ENCODE data around the gene TBC1D2. TPM values are rescaled to one million over a fixed set of nuclear protein-coding genes. Genes with fewer than 3 reads are reported as not detected.

TBC1D2 gene
- total and polyA plus RNA-seq, 2 of the 13 experiments (the other 11 are each of a cell fraction or from before 2014, with no cell fraction given): 2.0 to 2.8 TPM

GRCh38 chr9:98222885-98223691 lies 32.4 kb downstream of the TBC1D2 start (continued):
- no peak for TF ChIP-seq ZNF800 (CRISPR knock-in tag; IDR thresholded peaks at IDR 0.05)
- no peak for TF ChIP-seq ZNF142 (CRISPR knock-in tag; IDR thresholded peaks at IDR 0.05)
- TF ChIP-seq GLMP (CRISPR knock-in tag; IDR thresholded peaks at IDR 0.05; ENCODE audit: borderline replicate concordance): no peak
- no peak for TF ChIP-seq KAT7 (CRISPR knock-in tag; IDR thresholded peaks at IDR 0.05; ENCODE audit: borderline replicate concordance)
- no peak for TF ChIP-seq TCF12 (IDR thresholded peaks at IDR 0.05)
- no peak for TF ChIP-seq TCF12 (CRISPR knock-in tag; IDR thresholded peaks at IDR 0.05)
- TF ChIP-seq SRSF4 (IDR thresholded peaks at IDR 0.05; ENCODE audit: low read depth, low read length, poor library complexity, severe bottlenecking): no peak
- TF ChIP-seq MEF2D (CRISPR knock-in tag; IDR thresholded peaks at IDR 0.05): no peak
- TF ChIP-seq ZNF674 (CRISPR knock-in tag; IDR thresholded peaks at IDR 0.05; ENCODE audit: low read depth): no peak
- no peak for TF ChIP-seq STAG1 (CRISPR knock-in tag; IDR thresholded peaks at IDR 0.05)
- TF ChIP-seq GATA4 (IDR thresholded peaks at IDR 0.05; ENCODE audit: borderline replicate concordance, low read depth): no peak
- no peak for TF ChIP-seq ZNF543 (CRISPR knock-in tag; IDR thresholded peaks at IDR 0.05)
- TF ChIP-seq, protein P1, sequence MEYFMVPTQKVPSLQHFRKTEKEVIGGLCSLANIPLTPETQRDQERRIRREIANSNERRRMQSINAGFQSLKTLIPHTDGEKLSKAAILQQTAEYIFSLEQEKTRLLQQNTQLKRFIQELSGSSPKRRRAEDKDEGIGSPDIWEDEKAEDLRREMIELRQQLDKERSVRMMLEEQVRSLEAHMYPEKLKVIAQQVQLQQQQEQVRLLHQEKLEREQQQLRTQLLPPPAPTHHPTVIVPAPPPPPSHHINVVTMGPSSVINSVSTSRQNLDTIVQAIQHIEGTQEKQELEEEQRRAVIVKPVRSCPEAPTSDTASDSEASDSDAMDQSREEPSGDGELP (IDR thresholded peaks at IDR 0.05; ENCODE audit: borderline replicate concordance, low read depth): peak; percentile 44; the same call in 1 of the 2 replicates
- TF ChIP-seq GATAD2A (CRISPR knock-in tag; IDR thresholded peaks at IDR 0.05): 0 out of 2 replicates have a peak, but pooled peaks have one; percentile 18
- no peak for TF ChIP-seq ZBTB34 (CRISPR knock-in tag; IDR thresholded peaks at IDR 0.05)

Data from HepG2 (cell line).